Astrocyte (in vitro differentiated cells and primary cell): Measurements from ENCODE around the gene MCAT. TPM values are rescaled to one million over a fixed set of nuclear protein-coding genes. Genes with fewer than 3 reads are reported as not detected.
A peak's percentile ranks its signal among the peaks of the same experiment; 100 is the strongest.

ENCODE experiments used
- DNase-seq: peaks from one replicate; pipeline ENCODE4 v3.0.0-alpha.2; 2010; ENCODE audit warnings: low read depth
- FAIRE-seq: peaks from 2 replicates; lab custom pipeline; 2011; peaks lifted over from hg19 to GRCh38; lab: Jason Lieb, UNC
- H2AFZ ChIP-seq: 2 replicates; pipeline ENCODE4 v1.6.0; 2012; ENCODE audit warnings: low read depth, low read length, inconsistent platforms
- H3K27ac ChIP-seq: 2 replicates; pipeline ENCODE4 v1.5.1; 2011; ENCODE audit warnings: low read depth, low read length, inconsistent platforms
- H3K27me3 ChIP-seq: 2 replicates; pipeline ENCODE4 v1.6.0; 2011; ENCODE audit warnings: low read length, inconsistent platforms; ENCODE audit not compliant: insufficient read depth
- H3K36me3 ChIP-seq: 2 replicates; pipeline ENCODE4 v1.5.1; 2011; ENCODE audit warnings: low read length, inconsistent platforms; ENCODE audit not compliant: insufficient read depth
- H3K4me1 ChIP-seq: 2 replicates; pipeline ENCODE4 v1.5.1; 2011; ENCODE audit warnings: low read length, inconsistent platforms; ENCODE audit not compliant: insufficient read depth
- H3K4me2 ChIP-seq: 2 replicates; pipeline ENCODE4 v1.6.0; 2012; ENCODE audit warnings: low read length, inconsistent platforms
- H3K4me3 ChIP-seq: 2 replicates; pipeline ENCODE4 v1.5.1; 2011; ENCODE audit warnings: low read depth, mild to moderate bottlenecking, low read length, inconsistent platforms; ENCODE audit not compliant: insufficient read depth
- H3K79me2 ChIP-seq: 2 replicates; pipeline ENCODE4 v1.6.0; 2012; ENCODE audit warnings: mild to moderate bottlenecking, low read length, inconsistent platforms; ENCODE audit not compliant: insufficient read depth
- H3K9ac ChIP-seq: 2 replicates; pipeline ENCODE4 v1.6.0; 2012; ENCODE audit warnings: mild to moderate bottlenecking, low read length, inconsistent platforms
- H3K9me3 ChIP-seq: 2 replicates; pipeline ENCODE4 v1.5.1; 2012; ENCODE audit warnings: low read depth, mild to moderate bottlenecking, low read length, inconsistent platforms; ENCODE audit not compliant: insufficient read depth
- H4K20me1 ChIP-seq: 2 replicates; pipeline ENCODE4 v1.6.0; 2012; ENCODE audit warnings: low read length, inconsistent platforms; ENCODE audit not compliant: insufficient read depth
- H3K27ac Mint-ChIP-seq: one replicate; pipeline ENCODE4 v1.8.0; 2021; ENCODE audit warnings: mild to moderate bottlenecking, mixed read lengths; ENCODE audit not compliant: unreplicated experiment
- H3K27me3 Mint-ChIP-seq: one replicate; pipeline ENCODE4 v1.8.0; 2021; ENCODE audit warnings: low read depth, mixed read lengths; ENCODE audit not compliant: unreplicated experiment
- H3K36me3 Mint-ChIP-seq: one replicate; pipeline ENCODE4 v1.8.0; 2021; ENCODE audit warnings: low read depth, mixed read lengths; ENCODE audit not compliant: unreplicated experiment
- H3K4me1 Mint-ChIP-seq: one replicate; pipeline ENCODE4 v1.8.0; 2021; ENCODE audit warnings: low read depth, mixed read lengths; ENCODE audit not compliant: unreplicated experiment
- H3K4me3 Mint-ChIP-seq: one replicate; pipeline ENCODE4 v1.8.0; 2021; ENCODE audit warnings: mild to moderate bottlenecking, moderate library complexity, mixed read lengths; ENCODE audit not compliant: unreplicated experiment
- H3K9me3 Mint-ChIP-seq: one replicate; pipeline ENCODE4 v1.8.0; 2021; ENCODE audit warnings: mild to moderate bottlenecking, mixed read lengths; ENCODE audit not compliant: unreplicated experiment
- EZH2 ChIP-seq: IDR thresholded peaks from 2 replicates; pipeline ENCODE4 v1.6.1; 2012; ENCODE audit warnings: mild to moderate bottlenecking, low read length, inconsistent platforms; ENCODE audit not compliant: insufficient read depth
- total RNA-seq: library from RNA; stranded (reverse); gene quantifications from 2 replicates; pipeline ENCODE4 v1.2.1, GENCODE V29; 2021
- TF ChIP-seq, protein P1 (sequence below): IDR thresholded peaks from 2 replicates; pipeline ENCODE4 v1.5.1; 2011; ENCODE audit warnings: low read depth, mild to moderate bottlenecking, inconsistent platforms, low read length, moderate library complexity; ENCODE audit not compliant: insufficient read depth

MCAT gene
- total RNA-seq, 1 donor from 2014 or later: 15.1 TPM

DNA sequence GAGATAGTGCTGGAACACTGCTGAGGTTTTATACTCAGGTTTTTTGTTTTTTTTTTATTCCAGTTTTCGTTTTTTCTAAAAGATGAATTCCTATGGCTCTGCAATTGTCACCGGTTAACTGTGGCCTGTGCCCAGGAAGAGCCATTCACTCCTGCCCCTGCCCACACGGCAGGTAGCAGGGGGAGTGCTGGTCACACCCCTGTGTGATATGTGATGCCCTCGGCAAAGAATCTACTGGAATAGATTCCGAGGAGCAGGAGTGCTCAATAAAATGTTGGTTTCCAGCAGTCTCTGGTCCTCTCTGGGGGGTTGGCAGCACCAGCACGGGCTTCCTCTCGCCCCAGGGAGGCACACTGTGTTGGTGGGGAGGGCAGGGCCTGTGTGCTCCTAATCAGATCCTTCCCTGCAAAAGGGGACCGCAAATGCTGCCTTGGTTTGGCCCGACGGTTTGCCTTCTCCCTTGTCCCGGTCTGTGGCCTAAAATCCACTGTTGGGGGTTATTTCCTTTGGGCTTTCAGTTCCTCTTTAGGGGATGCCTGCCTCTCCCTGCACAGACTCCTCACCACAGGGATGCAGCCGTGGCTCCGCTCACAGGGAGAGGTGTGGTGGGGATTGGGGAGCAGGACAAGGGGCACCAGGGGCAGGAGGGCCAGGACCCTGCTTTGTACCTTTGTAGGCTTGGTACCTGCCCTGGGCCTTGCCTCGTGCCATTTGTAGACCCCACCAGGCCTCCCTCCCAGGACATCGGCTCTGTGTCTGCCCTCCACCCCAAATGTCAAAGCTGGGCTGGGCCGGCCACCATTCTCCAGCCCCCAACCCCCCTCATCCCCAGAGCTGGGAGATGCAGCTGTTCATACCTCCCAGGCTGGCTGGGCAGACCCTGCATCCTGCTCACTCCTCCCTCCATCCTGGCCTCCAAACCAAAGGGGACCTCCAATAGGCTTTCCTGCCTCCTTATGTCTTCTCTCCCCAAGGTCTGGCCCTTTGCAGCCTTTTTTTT, 13.5 kb downstream of the MCAT start:
- no peak for DNase-seq
- Histone ChIP-seq H3K79me2 (no peaks in the 10 kb centered on the region), H3K27ac (no peak overlapping the region), H3K4me3 (no peak overlapping the region), H3K36me3 (peaks cover 7% of the 10 kb centered on the region), H3K9me3 (no peaks in the 10 kb centered on the region), H3K4me1 (peaks cover 18% of the 10 kb centered on the region), H3K9ac (no peak overlapping the region), H3K27me3 (no peaks in the 10 kb centered on the region), H4K20me1 (no peaks in the 10 kb centered on the region), H2AFZ (no peak overlapping the region), H3K4me2 (no peak overlapping the region)
- FAIRE-seq: no peak
- Mint-ChIP-seq H3K4me3 (no peak overlapping the region), H3K27me3 (no peaks in the 10 kb centered on the region), H3K9me3 (no peaks in the 10 kb centered on the region), H3K27ac (no peak overlapping the region), H3K36me3 (peaks cover 9% of the 10 kb centered on the region), H3K4me1 (peaks cover 12% of the 10 kb centered on the region)
- no peak for TF ChIP-seq EZH2
- TF ChIP-seq, protein P1, sequence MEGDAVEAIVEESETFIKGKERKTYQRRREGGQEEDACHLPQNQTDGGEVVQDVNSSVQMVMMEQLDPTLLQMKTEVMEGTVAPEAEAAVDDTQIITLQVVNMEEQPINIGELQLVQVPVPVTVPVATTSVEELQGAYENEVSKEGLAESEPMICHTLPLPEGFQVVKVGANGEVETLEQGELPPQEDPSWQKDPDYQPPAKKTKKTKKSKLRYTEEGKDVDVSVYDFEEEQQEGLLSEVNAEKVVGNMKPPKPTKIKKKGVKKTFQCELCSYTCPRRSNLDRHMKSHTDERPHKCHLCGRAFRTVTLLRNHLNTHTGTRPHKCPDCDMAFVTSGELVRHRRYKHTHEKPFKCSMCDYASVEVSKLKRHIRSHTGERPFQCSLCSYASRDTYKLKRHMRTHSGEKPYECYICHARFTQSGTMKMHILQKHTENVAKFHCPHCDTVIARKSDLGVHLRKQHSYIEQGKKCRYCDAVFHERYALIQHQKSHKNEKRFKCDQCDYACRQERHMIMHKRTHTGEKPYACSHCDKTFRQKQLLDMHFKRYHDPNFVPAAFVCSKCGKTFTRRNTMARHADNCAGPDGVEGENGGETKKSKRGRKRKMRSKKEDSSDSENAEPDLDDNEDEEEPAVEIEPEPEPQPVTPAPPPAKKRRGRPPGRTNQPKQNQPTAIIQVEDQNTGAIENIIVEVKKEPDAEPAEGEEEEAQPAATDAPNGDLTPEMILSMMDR: no peak

DNA sequence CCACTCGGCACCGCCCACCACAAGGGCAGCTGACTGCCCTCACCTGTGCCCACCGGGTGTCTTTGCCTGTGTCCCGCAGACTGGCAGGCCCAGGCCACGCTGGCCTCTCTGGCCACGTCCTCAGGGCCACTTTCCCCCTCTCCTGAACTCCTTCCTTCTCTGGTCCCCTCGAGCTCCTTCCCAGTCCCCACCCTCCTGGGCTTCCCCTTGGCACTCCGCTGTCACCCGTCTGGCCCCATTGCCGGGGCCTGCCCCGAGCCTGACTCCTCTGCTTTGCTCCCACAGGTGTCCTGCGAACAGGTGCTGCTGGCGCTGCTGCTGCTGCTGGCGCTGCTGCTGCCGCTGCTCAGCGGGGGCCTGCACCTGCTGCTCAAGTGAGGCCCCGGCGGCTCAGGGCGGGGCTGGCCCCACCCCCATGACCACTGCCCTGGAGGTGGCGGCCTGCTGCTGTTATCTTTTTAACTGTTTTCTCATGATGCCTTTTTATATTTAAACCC, 14.2 kb downstream of the MCAT start:
- Histone ChIP-seq H4K20me1 (no peaks in the 10 kb centered on the region), H2AFZ (no peak overlapping the region), H3K27me3 (no peaks in the 10 kb centered on the region), H3K4me3 (no peak overlapping the region), H3K27ac (no peak overlapping the region), H3K79me2 (no peaks in the 10 kb centered on the region), H3K36me3 (peaks cover 3% of the 10 kb centered on the region), H3K4me2 (no peak overlapping the region), H3K4me1 (peaks cover 18% of the 10 kb centered on the region), H3K9me3 (no peaks in the 10 kb centered on the region), H3K9ac (no peak overlapping the region)
- TF ChIP-seq, protein P1: no peak
- no peak for TF ChIP-seq EZH2
- Mint-ChIP-seq H3K4me1 (peaks cover 12% of the 10 kb centered on the region), H3K36me3 (peaks cover 8% of the 10 kb centered on the region), H3K27ac (no peak overlapping the region), H3K27me3 (no peaks in the 10 kb centered on the region), H3K4me3 (no peak overlapping the region), H3K9me3 (no peaks in the 10 kb centered on the region)
- DNase-seq (no peak), FAIRE-seq (no peak)

DNA sequence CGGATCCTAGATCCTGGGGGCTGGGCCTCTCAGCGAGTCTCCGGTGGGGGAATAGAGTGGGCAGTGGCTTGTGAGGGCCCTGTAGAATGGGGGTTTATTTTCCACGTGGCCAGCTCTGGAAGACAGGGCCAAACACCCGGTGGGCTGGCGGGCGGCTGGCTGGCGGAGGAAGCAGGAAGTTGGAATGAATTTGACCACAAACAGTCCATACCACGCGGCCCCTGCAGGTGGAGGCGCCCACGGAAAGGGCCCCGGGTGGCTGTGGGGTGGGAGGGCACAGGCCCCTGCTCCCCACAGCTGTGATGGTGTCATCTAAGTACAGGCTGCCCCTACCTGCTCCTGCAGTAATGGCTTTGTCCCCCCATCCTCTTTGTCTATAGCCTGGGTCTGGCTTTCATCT, 15.1 kb downstream of the MCAT start:
- Histone ChIP-seq H3K27ac (no peak overlapping the region), H3K4me1 (peaks cover 18% of the 10 kb centered on the region), H2AFZ (no peak overlapping the region), H3K9ac (no peak overlapping the region), H3K27me3 (no peaks in the 10 kb centered on the region), H3K36me3 (peaks cover 3% of the 10 kb centered on the region), H3K9me3 (no peaks in the 10 kb centered on the region), H4K20me1 (no peaks in the 10 kb centered on the region), H3K4me2 (no peak overlapping the region), H3K79me2 (no peaks in the 10 kb centered on the region), H3K4me3 (no peak overlapping the region)
- no peaks in the 10 kb centered on the region for H3K9me3 Mint-ChIP-seq
- TF ChIP-seq, protein P1: no peak
- TF ChIP-seq EZH2: no peak
- H3K36me3 Mint-ChIP-seq: no peaks in the 10 kb centered on the region
- H3K4me1 Mint-ChIP-seq: peaks cover 6% of the 10 kb centered on the region
- H3K27me3 Mint-ChIP-seq: no peaks in the 10 kb centered on the region
- no peak overlapping the region for H3K4me3 Mint-ChIP-seq
- no peak for DNase-seq
- no peak for FAIRE-seq
- peak overlapping the region; percentile 66 for H3K27ac Mint-ChIP-seq
